Non-pigmented ciliary epithelial cell (primary cell): ENCODE data around the gene FXYD3.
A peak's percentile ranks its signal among the peaks of the same experiment; 100 is the strongest.
"Not testable (repeated sequence)": the region's sequence is repeated elsewhere in the genome, so short reads cannot be mapped to it uniquely, and the experiment has no call there.

ENCODE experiments used
- DNase-seq: peaks from one replicate; pipeline ENCODE4 v3.0.0-alpha.2; 2010; ENCODE audit warnings: low read depth

FXYD3 gene

GRCh38 chr19:35086455-35086854 lies 29.2 kb upstream of the FXYD3 start:
- no peak for DNase-seq

- no peak for DNase-seq
Measured at GRCh38 chr19:35087393-35087792, 28.2 kb upstream of the FXYD3 start.

GRCh38 chr19:35088131-35088913 lies 27.3 kb upstream of the FXYD3 start:
- peak; percentile 48 for DNase-seq

GRCh38 chr19:35089554-35089953 lies 26.1 kb upstream of the FXYD3 start:
- no peak for DNase-seq

GRCh38 chr19:35090160-35090505 lies 25.5 kb upstream of the FXYD3 start:
- DNase-seq: no peak

GRCh38 chr19:35090506-35091214 lies 25.0 kb upstream of the FXYD3 start:
- no peak for DNase-seq

- DNase-seq: no peak
Measured at GRCh38 chr19:35093430-35093829, 22.2 kb upstream of the FXYD3 start.

- no peak for DNase-seq
Measured at GRCh38 chr19:35093941-35094647, 21.5 kb upstream of the FXYD3 start.

- no peak for DNase-seq
Measured at GRCh38 chr19:35094656-35095055, 21.0 kb upstream of the FXYD3 start.

GRCh38 chr19:35095667-35096368 lies 19.8 kb upstream of the FXYD3 start:
- DNase-seq: no peak

- DNase-seq: no peak
Measured at GRCh38 chr19:35098413-35099049, 17.1 kb upstream of the FXYD3 start.

GRCh38 chr19:35099155-35099896 lies 16.3 kb upstream of the FXYD3 start:
- DNase-seq: no peak

GRCh38 chr19:35099897-35100275 lies 15.7 kb upstream of the FXYD3 start:
- DNase-seq: no peak

GRCh38 chr19:35100588-35101533 lies 14.8 kb upstream of the FXYD3 start:
- DNase-seq: no peak

- DNase-seq: not testable (repeated sequence)
Measured at GRCh38 chr19:35101949-35102348, 13.7 kb upstream of the FXYD3 start.

- DNase-seq: not testable (repeated sequence)
Measured at GRCh38 chr19:35103614-35104013, 12.0 kb upstream of the FXYD3 start.

GRCh38 chr19:35104361-35104760 lies 11.3 kb upstream of the FXYD3 start:
- no peak for DNase-seq

GRCh38 chr19:35105047-35105410 lies 10.6 kb upstream of the FXYD3 start:
- no peak for DNase-seq

- DNase-seq: no peak
Measured at GRCh38 chr19:35105411-35106290, 10.0 kb upstream of the FXYD3 start.
